RKO (cell line): ENCODE results near the gene SLC6A7.

ENCODE experiments used
- DNase-seq: peaks from one replicate; pipeline ENCODE4 v3.0.0-alpha.2; 2016; ENCODE audit warnings: low spot score

Gene SLC6A7

GRCh38 chr5:150189728-150190502 is at the start of gene SLC6A7:
SLC6A7 (plus strand) TSS chr5:150190062; CDS start chr5:150190328, 266 bp downstream.
- DNase-seq = no peak

GRCh38 chr5:150140830-150141229 is 49.0 kb upstream of the SLC6A7 start:
- no peak for DNase-seq

- DNase-seq = no peak
Measured at GRCh38 chr5:150141544-150142184, 48.2 kb upstream of the SLC6A7 start.

GRCh38 chr5:150142185-150142958 is 47.5 kb upstream of the SLC6A7 start:
- DNase-seq = no peak

- DNase-seq = peak; percentile 80
Measured at GRCh38 chr5:150142959-150143349, 46.9 kb upstream of the SLC6A7 start.

GRCh38 chr5:150143350-150144245 is 46.3 kb upstream of the SLC6A7 start:
- DNase-seq = peak; percentile 27

GRCh38 chr5:150144246-150144801 is 45.5 kb upstream of the SLC6A7 start:
- DNase-seq = no peak

GRCh38 chr5:150144879-150145278 is 45.0 kb upstream of the SLC6A7 start:
- DNase-seq = no peak

- no peak for DNase-seq
Measured at GRCh38 chr5:150146235-150146634, 43.6 kb upstream of the SLC6A7 start.

GRCh38 chr5:150146862-150147601 is 42.8 kb upstream of the SLC6A7 start:
- DNase-seq = no peak

- no peak for DNase-seq
Measured at GRCh38 chr5:150147670-150148069, 42.2 kb upstream of the SLC6A7 start.

- DNase-seq = no peak
Measured at GRCh38 chr5:150148117-150148927, 41.5 kb upstream of the SLC6A7 start.

GRCh38 chr5:150149618-150150017 is 40.2 kb upstream of the SLC6A7 start:
- DNase-seq = no peak

GRCh38 chr5:150152636-150153462 is 37.0 kb upstream of the SLC6A7 start:
- DNase-seq = no peak

- no peak for DNase-seq
Measured at GRCh38 chr5:150153483-150153882, 36.4 kb upstream of the SLC6A7 start.

GRCh38 chr5:150153957-150154617 is 35.8 kb upstream of the SLC6A7 start:
- DNase-seq = peak; percentile 8

GRCh38 chr5:150154618-150155128 is 35.2 kb upstream of the SLC6A7 start:
- no peak for DNase-seq
